ENCODE measurements around the gene CASP10. TPM values are rescaled to one million over a fixed set of nuclear protein-coding genes. Genes with fewer than 3 reads are reported as not detected.
A peak's percentile ranks its signal among the peaks of the same experiment; 100 is the strongest.

The CASP10 gene
- polyA plus RNA-seq, 1 experiment, result 2.6 TPM

DNA sequence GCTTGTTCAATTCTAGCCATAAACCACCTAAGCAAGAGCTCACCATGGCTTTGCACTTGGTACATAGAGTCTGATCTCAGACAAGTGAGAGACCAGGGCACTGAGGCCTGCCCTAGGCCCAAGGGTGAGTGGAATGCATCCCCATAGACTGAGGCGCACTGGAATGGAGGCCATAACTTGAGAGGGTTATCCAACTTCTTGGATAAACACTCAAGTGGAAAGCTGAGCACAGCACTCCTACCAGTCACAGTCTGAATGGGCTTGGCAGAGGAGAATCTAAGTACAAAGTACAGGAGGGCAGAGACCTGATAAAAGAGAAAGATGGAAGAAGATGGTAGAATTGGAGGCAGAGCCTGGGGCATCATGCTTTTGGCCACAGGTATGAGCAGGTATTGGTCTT lies 30.4 kb upstream of the CASP10 start:
- Histone ChIP-seq H3K9me3 (ENCODE audit: control insufficient read depth, insufficient read depth, low read length) (no peaks in the 10 kb centered on the region), H3K27ac (ENCODE audit: low read depth, low read length) (peak overlapping the region; percentile 33), H3K27me3 (ENCODE audit: control insufficient read depth, insufficient read depth, low read length) (no peaks in the 10 kb centered on the region), H3K4me3 (ENCODE audit: low read depth, low read length) (no peak overlapping the region)
- ChIA-PET POLR2A (no interaction called here), CTCF (interaction anchor here (0.9 kb wide), 1 partner anchor 34 kb away, joined by 3 read pairs; no protein-coding TSS in a partner anchor)
- TF ChIP-seq, protein P1, sequence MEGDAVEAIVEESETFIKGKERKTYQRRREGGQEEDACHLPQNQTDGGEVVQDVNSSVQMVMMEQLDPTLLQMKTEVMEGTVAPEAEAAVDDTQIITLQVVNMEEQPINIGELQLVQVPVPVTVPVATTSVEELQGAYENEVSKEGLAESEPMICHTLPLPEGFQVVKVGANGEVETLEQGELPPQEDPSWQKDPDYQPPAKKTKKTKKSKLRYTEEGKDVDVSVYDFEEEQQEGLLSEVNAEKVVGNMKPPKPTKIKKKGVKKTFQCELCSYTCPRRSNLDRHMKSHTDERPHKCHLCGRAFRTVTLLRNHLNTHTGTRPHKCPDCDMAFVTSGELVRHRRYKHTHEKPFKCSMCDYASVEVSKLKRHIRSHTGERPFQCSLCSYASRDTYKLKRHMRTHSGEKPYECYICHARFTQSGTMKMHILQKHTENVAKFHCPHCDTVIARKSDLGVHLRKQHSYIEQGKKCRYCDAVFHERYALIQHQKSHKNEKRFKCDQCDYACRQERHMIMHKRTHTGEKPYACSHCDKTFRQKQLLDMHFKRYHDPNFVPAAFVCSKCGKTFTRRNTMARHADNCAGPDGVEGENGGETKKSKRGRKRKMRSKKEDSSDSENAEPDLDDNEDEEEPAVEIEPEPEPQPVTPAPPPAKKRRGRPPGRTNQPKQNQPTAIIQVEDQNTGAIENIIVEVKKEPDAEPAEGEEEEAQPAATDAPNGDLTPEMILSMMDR (IDR thresholded peaks at IDR 0.05; ENCODE audit: low read depth, low read length), result no peak
- no peak for DNase-seq (ENCODE audit: low read depth, low spot score)

DNA sequence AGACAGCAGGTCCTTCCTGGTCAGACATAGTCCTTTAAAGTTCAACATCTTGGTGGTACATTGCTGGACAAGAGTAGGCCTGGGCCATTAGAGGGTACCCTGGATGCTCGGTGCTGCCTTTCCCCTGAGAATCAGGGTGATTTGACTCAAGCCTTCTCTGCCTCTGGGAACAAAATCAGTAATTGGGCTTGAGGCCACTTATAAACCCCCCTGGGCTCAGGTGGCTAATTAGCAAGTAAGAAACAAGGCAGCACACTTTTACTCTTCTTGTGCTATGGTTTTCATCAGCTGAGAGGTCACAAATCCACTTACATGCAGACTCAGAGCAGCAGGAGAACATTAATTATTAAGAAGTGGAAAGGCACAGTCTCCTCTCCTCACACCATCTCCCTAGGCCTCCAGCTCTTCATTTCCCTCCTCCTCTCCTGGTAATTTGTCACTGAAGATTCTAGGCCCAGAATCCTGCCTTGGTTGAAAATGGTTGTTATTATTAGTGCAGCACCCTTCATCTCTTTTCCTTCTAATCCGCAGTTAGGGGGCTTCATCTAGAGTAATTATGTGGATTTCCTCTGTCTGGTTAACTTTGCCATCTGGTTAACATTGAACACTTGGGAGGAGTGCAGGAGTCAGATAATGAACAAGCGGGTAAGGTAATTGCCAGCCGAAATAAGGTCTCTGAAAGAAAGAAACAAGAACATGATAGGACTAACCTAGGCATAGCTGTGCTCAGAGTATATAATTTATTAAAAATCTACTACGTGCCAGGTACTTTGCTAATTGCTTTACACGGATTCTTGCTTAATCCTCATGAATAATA lies 29.7 kb upstream of the CASP10 start:
- H3K4me3 ChIP-seq (ENCODE audit: low read depth, low read length), result no peak overlapping the region
- TF ChIP-seq, protein P1 (IDR thresholded peaks at IDR 0.05; ENCODE audit: low read depth, low read length), result no peak
- H3K27ac ChIP-seq (ENCODE audit: low read depth, low read length), result no peak overlapping the region
- POLR2A ChIA-PET, result no interaction called here
- CTCF ChIA-PET, result interaction anchor here (0.9 kb wide), 1 partner anchor 35 kb away, joined by 3 read pairs; no protein-coding TSS in a partner anchor
- DNase-seq (ENCODE audit: low read depth, low spot score), result no peak
- H3K9me3 ChIP-seq (ENCODE audit: control insufficient read depth, insufficient read depth, low read length), result no peaks in the 10 kb centered on the region
- no peaks in the 10 kb centered on the region for H3K27me3 ChIP-seq (ENCODE audit: control insufficient read depth, insufficient read depth, low read length)

DNA sequence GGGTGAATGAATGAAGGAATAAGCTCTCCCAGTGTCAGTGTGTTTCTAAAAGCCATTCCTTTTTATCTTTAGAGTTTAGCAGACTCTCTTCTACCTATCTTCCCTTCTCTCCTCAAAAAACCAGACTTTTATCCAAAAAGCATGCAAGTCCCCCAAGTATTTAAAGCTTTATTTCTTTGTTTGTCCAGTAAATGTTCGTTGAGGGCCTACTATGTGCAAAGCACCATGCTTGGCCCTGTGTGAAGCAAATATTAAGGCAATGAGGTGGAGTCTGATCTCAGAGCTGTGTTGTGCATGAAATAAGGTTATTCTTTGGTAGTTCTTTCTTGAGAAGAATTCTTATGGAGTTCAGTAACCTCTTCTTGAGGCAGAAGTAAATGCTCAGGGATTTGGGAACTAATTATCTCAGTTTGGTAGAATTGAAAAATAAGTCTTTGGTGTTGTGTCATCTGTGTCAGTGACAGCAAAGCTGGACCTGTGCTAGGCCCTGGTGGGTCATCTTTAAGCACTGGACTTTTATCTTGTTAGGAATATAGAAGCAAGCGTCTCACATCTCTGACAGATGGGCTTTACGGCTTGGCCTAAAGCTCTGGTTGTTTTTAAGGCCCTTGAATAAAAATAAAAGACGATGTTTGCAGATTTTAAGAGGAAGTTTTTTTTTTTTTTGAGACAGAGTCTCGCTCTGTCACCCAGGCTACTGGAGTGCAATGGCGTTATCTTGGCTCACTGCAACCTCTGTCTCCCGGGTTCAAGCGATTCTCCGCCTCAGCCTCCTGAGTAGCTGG lies 28.1 kb upstream of the CASP10 start:
- TF ChIP-seq, protein P1 (IDR thresholded peaks at IDR 0.05; ENCODE audit: low read depth, low read length), result no peak
- ChIA-PET CTCF (interaction anchor here (0.8 kb wide), 1 partner anchor 36 kb away, joined by 3 read pairs; no protein-coding TSS in a partner anchor), POLR2A (no interaction called here)
- H3K9me3 ChIP-seq (ENCODE audit: control insufficient read depth, insufficient read depth, low read length), result no peaks in the 10 kb centered on the region
- no peak overlapping the region for H3K4me3 ChIP-seq (ENCODE audit: low read depth, low read length)
- H3K27ac ChIP-seq (ENCODE audit: low read depth, low read length), result no peak overlapping the region
- no peaks in the 10 kb centered on the region for H3K27me3 ChIP-seq (ENCODE audit: control insufficient read depth, insufficient read depth, low read length)
- no peak for DNase-seq (ENCODE audit: low read depth, low spot score)

DNA sequence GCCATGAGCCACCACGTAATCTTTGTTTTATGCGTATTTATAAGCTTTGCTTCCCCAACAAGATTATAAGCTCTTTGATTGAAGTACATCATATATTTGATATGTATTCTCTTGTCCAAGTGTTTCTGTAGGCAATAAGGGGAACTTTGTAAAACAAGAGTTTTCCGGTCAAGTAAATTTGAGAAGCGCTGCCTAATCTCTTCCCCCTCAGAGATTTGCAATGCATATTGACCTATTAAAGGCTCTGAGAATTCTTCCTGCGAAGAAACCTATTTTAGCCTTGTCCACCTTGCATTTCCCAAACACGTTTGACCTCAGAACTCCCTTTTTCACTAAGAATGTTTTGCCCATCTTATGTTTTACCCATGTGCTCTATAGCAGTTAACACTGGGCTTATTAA lies 26.9 kb upstream of the CASP10 start:
- Histone ChIP-seq H3K9me3 (ENCODE audit: control insufficient read depth, insufficient read depth, low read length) (no peaks in the 10 kb centered on the region), H3K27ac (ENCODE audit: low read depth, low read length) (no peak overlapping the region), H3K4me3 (ENCODE audit: low read depth, low read length) (no peak overlapping the region), H3K27me3 (ENCODE audit: control insufficient read depth, insufficient read depth, low read length) (no peaks in the 10 kb centered on the region)
- TF ChIP-seq, protein P1 (IDR thresholded peaks at IDR 0.05; ENCODE audit: low read depth, low read length), result no peak
- ChIA-PET CTCF (interaction anchor here (1.0 kb wide), 1 partner anchor 251 kb away, joined by 3 read pairs; no protein-coding TSS in a partner anchor), POLR2A (no interaction called here)
- no peak for DNase-seq (ENCODE audit: low read depth, low spot score)

DNA sequence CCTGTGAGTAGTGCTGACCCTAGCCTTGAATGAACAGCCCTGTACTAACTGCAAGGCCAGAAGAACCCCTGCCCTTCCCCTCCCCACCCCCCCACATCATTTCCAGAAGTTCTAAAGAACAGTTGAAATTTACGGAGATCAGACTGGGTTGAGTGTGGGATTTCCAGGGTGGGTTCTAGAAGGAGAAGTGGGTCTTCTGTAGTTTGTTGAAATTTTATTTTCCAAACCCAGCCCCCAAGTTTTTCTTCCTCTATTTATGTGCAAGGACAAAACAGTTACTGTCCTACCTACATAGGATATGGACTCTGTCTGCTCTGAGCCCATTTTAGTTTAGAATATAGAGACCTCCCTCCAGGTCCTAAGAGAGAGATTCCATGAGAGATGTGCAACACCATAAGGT lies 26.3 kb upstream of the CASP10 start:
- Histone ChIP-seq H3K27me3 (ENCODE audit: control insufficient read depth, insufficient read depth, low read length) (no peaks in the 10 kb centered on the region), H3K9me3 (ENCODE audit: control insufficient read depth, insufficient read depth, low read length) (no peaks in the 10 kb centered on the region), H3K4me3 (ENCODE audit: low read depth, low read length) (no peak overlapping the region), H3K27ac (ENCODE audit: low read depth, low read length) (no peak overlapping the region)
- no peak for DNase-seq (ENCODE audit: low read depth, low spot score)
- TF ChIP-seq, protein P1 (IDR thresholded peaks at IDR 0.05; ENCODE audit: low read depth, low read length), result no peak
- CTCF ChIA-PET, result interaction anchor here (4.5 kb wide), 1 partner anchor 255 kb away, joined by 36 read pairs; no protein-coding TSS in a partner anchor
- POLR2A ChIA-PET, result no interaction called here

Measured in AG04450 (cell line).